Right ventricle myocardium superior (tissue), 1 donor: Measurements from ENCODE around the gene NECTIN2. TPM values are rescaled to one million over a fixed set of nuclear protein-coding genes. Genes with fewer than 3 reads are reported as not detected.

Experiments used
- ATAC-seq: fragments of 200-7000 bp; cut with Tn5 transposase; one replicate; pipeline ENCODE4 v1.9.1; 2020; ENCODE audit warnings: mild to moderate bottlenecking; ENCODE audit not compliant: poor library complexity
- DNase-seq: peaks from one replicate; pipeline ENCODE4 v3.0.0-alpha.2; 2020
- intact Hi-C: fragments of 100-400 bp; cut with DNase I; formaldehyde crosslinking; loops from one replicate; pipeline ENCODE4 v1.11.2; 2022
- long read RNA-seq: library from polyadenylated mRNA; unstranded; transcript quantifications from one replicate; pipeline ENCODE4 v2.0.0, GENCODE V29; 2021
- total RNA-seq: library from RNA; stranded (reverse); fragmentation: NEBNext Ultra II Directional; extraction: Animal tissue kit (Norgen Biotek cat#: 25700); gene quantifications from one replicate; pipeline ENCODE4 v1.2.1, GENCODE V29; 2021
- donor health status: DM: no; HTN: yes; CAD: no; lungs with severe emphysema.

The NECTIN2 gene
- total RNA-seq, result 36.9 TPM
- long read RNA-seq, transcript NECTIN2-202 (6 exons, 2,112 nt), result major isoform, 172 of 216 reads
- long read RNA-seq, transcript NECTIN2-201 (9 exons, 2,466 nt), result minor isoform, 29 of 216 reads
- long read RNA-seq, partial matches to known transcripts, result 7 of 216 reads
- long read RNA-seq, other reads (novel, unspliced or antisense), result 8 of 216 reads

GRCh38 chr19:44845612-44846454, at the start of gene NECTIN2:
Gene NECTIN2, plus strand, starts transcription at chr19:44846297. Its CDS starts 229 bp downstream, at chr19:44846526.
- intact Hi-C loops, result no loop called here
- DNase-seq, result peak; percentile 100
- peak; percentile 87 for ATAC-seq

GRCh38 chr19:44796701-44797115, 49.4 kb upstream of the NECTIN2 start:
- ATAC-seq (peak; percentile 88), DNase-seq (peak; percentile 62)
- intact Hi-C loops, result no loop called here

GRCh38 chr19:44799627-44800346, 46.3 kb upstream of the NECTIN2 start:
- intact Hi-C loops, result loop anchor here (5.0 kb wide), 1 partner anchor 43 kb away; no protein-coding TSS in a partner anchor
- ATAC-seq, result no peak
- no peak for DNase-seq

- DNase-seq, result peak; percentile 91
- ATAC-seq, result peak; percentile 92
- intact Hi-C loops, result loop anchor here (5.0 kb wide), 1 partner anchor 42 kb away; no protein-coding TSS in a partner anchor
These were observed 45.6 kb upstream of the NECTIN2 start for GRCh38 chr19:44800461-44800860.

- no peak for DNase-seq
- intact Hi-C loops, result loop anchor here (5.0 kb wide), 1 partner anchor 39 kb away; no protein-coding TSS in a partner anchor
- ATAC-seq, result no peak
These were observed 42.4 kb upstream of the NECTIN2 start for GRCh38 chr19:44803442-44804428.

GRCh38 chr19:44806291-44806690, 39.8 kb upstream of the NECTIN2 start:
- DNase-seq, result no peak
- intact Hi-C loops, result no loop called here
- ATAC-seq, result no peak

GRCh38 chr19:44807162-44807561, 38.9 kb upstream of the NECTIN2 start:
- ATAC-seq (no peak), DNase-seq (no peak)
- intact Hi-C loops, result no loop called here

GRCh38 chr19:44807652-44808462, 38.2 kb upstream of the NECTIN2 start:
- ATAC-seq, result peak; percentile 68
- intact Hi-C loops, result no loop called here

GRCh38 chr19:44808463-44809371, 37.4 kb upstream of the NECTIN2 start, which contains the start of gene BCAM:
Gene BCAM, plus strand, starts transcription at chr19:44809103. Its CDS starts 22 bp downstream, at chr19:44809125.
- DNase-seq, result peak; percentile 89
- intact Hi-C loops, result no loop called here
- ATAC-seq, result peak; percentile 96

More at GRCh38 chr19:44807652-44808462, 38.2 kb upstream of the NECTIN2 start:
- DNase-seq, result no peak

GRCh38 chr19:44809577-44810233, 36.4 kb upstream of the NECTIN2 start:
- ATAC-seq (peak; percentile 1), DNase-seq (no peak)
- intact Hi-C loops, result no loop called here

GRCh38 chr19:44810234-44811121, 35.6 kb upstream of the NECTIN2 start:
- DNase-seq, result no peak
- ATAC-seq, result no peak
- intact Hi-C loops, result no loop called here

- intact Hi-C loops, result no loop called here
- DNase-seq (no peak), ATAC-seq (no peak)
These were observed 35.0 kb upstream of the NECTIN2 start for GRCh38 chr19:44811122-44811419.

GRCh38 chr19:44812142-44812718, 33.9 kb upstream of the NECTIN2 start:
- ATAC-seq (no peak), DNase-seq (no peak)
- intact Hi-C loops, result no loop called here

GRCh38 chr19:44813070-44813840, 32.8 kb upstream of the NECTIN2 start:
- intact Hi-C loops, result no loop called here
- no peak for DNase-seq
- ATAC-seq, result no peak
